NCI-H82 (cell line): ENCODE measurements around the gene ATG2B.

Source experiments
- DNase-seq: peaks from one replicate; lab custom pipeline; 2025; lab: John Stamatoyannopoulos, UW

ATG2B gene

DNA sequence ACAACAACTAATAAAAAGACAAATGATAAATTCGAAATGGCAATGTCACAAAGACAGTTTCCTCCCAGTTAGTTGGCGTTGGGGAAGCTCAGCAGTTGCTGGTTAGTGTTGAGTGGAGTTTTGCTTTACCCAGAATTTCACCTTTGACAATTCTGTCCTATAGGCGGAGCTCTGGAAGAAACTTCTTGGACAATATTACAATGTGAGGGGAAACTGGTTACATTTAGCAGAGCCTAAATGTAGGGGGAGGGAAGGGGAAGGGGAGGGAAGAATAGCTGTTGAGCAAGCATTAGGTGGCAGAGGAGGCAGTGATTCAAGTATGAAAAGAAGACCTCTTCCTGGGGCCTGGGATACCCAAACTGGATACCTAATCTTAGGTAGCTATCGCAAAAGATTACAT, 55.7 kb downstream of the ATG2B start:
- DNase-seq = no peak

DNA sequence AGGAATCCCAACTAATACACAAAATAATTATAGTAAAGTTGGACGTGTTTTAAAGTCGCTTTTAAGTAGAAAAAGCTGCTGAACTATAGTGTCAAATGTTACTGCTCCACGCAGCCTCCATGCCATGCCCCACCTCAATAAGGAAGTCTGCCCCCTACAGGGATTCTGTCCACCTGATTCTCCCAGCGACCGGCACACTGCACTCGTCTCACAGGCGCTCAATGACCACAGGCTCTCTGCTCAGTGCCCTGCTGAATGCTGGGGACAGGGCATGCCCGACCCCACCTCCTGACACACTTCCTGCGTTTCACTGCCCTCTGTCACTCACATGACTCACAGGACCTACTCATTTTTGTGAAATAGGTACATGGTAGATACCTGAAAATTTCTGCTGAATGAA, 58.2 kb downstream of the ATG2B start:
- peak; percentile 21 for DNase-seq

DNA sequence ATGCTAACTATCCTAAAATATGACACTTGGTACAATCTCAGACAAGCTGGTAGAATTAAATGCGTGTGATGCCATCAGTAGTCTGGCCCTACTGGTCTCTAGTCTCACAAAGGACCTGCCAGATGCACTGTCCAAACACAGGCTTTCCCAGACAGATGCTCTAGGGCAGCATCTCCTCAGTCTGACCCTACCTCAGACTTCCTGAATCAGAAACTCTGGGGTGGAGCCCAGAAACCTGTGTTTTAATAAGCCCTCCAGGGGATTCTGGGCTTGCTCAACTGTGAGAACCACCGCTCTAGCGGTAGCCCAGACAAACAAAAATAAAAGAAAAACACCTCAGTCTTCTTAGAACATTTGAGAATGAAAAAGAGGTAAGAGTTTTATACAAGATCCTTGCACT, 59.2 kb downstream of the ATG2B start:
- DNase-seq = no peak

DNA sequence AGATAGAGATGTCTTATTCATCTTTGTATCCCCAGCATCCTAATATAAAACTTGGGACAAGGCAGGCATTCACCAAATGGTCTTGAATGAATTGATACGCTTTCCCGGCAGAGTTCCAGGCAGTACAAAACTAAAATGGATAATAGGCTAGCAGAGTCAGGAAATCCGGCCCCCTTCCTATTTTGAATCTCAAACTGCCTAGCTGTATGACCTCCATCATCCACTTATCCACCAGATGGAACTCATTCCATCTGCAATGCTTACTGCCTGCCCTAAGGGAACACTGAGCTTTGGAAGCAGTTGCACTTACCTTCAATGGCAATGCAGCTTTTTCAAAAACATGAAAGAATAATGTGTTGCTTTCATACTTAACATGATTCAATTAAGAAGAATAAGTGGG, 63.7 kb downstream of the ATG2B start:
- DNase-seq = peak; percentile 28

DNA sequence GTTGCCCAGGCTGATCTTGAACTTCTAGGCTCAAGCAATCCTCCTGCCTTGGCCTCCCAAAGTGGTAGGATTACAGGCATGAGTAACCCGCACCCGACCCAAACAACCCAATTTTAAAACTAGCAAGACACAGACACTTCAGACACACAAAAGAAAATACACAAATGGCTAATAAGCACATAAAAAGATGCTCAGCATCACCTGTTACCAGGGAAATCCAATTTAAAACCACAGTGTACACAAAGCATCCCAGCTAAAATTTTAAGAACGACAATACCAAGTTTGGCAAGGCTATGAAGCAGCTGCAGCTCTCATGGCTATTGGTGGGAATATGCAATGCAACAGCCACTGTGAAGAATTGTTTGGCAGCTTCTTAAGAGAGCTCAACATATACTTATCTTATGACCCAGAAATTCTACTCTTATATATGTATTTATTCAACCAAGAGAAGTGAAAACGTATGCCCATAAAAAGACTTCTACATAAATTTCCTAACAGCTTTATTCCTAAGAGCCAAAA, 65.1 kb downstream of the ATG2B start:
- DNase-seq = no peak

DNA sequence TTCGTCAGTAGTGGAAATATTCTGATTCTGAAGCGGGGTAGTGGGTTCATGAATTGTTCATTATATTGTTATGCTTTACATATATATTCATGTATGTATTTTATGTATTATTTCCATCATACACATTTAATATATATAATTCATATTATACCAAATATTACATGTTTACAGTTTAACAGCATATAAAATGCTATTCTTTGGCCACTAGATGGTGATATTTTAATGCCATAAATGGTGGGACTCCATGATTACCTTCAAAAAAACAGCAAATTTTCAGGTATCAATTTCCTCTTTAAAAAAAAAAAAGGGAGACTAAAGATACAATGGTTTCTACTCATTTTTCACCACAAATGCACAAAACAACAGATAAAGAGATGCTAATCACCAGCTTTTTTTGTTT, 66.1 kb downstream of the ATG2B start:
- DNase-seq = no peak

DNA sequence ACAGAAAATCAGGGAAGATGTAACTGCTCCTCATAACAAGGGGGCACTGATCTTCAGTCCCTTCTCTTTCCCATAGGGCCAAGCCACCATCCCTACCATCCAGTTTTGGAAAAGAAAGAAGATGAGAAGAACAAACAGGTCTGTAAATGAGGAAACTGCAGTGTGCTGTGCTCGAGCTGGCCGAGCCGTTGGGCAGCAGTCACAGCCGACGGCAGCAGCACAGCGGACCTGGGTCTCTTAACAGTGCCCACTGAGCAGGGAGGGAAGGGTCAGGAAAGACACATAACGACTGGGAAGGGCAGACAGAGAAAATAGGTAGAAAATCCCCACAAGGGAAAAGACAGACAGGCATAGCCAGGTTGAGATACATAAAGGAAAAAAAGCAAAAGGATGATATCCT, 68.9 kb downstream of the ATG2B start:
- DNase-seq = no peak

DNA sequence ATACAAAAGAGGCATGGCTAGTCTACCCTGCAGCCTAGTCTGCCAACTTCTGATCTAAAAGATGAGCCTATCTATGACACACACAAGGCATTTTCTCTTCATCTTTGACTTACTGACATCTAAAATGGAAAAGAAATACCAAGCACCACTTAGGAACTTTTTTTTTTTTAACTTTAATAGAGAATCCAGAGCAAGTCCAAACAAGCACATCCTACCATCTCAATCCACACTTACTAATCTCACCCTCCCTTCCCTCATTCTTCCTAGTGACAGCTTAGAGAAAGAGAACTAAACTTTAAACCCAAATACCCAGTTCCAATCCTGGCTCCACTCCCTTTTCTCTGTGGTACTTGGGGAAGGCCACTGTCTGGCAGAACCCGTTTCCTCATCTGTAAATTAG, 75.3 kb downstream of the ATG2B start:
- no peak for DNase-seq

DNA sequence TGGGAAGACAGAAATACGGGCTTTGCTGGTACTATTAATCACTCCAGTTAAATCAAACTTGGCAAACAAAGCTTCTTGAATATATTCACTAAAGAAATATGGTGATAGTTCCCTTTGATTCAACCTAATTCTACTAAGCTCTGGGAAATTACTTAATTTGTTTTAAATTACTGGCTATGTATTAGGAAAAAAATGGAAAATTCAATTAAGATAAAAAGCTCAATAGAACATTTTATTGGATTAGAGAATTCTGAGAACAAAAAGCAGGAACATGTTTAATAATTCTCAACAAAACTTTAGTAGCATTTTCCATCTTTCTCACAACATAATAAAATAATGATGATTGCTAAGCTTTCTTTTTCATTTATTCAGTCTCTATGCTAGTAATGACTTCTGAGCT, 76.9 kb downstream of the ATG2B start:
- no peak for DNase-seq

DNA sequence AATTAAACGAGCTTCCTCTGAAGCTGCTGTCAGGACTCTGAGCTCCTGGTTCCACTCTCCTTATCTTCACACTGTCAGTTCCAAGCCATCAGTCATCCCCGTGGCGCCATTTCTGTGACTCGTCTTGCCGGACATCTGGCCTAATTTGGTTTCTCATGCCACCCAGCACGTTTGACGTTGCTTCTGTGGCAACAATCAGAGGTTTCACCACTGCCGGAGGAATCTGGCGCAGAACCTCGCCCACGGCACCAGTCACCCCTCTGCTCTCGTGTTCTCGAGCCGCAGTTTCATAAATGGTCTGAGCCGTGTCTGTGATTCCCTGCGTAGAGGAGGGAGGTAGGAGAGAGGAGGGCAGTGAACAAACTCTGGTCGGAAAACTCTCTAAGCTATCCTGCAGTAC, 77.5 kb downstream of the ATG2B start:
- DNase-seq = no peak

DNA sequence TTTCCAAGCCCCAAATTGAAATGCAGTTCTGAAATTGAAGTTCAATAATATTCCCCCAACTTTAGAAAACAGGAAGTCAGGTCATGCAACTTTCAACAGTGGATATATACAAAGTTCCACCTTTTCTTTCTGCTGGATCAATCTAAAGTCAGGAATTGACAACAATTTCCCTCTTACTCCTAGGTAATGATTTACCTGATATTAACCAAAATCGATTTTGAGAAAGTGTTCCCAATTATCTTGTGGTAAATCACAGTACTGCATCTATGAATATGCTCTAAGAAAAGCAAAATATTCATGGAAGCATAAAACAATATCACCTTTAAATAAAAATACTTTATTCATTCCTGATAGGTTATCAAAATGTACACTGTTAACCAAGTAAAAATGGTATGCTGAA, 78.7 kb downstream of the ATG2B start:
- DNase-seq = no peak

DNA sequence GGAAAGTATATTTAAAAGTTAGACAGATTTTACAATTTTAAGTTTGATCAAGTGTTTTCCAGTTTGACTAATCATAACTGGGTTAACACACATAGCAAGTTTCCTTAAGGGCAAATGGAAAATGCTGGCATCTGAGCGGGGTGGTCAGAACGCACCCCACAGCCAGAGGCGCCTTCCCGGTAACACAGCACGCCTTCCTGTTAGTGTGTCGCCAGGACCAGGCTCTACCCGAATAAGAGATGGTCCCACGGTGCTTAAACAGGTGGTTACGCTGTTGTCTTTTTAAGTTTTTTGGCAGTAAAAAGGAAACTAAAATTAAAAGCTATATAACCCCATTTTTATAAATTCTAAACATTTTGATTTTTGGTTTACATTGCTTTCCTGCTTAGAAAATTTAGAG, 79.1 kb downstream of the ATG2B start:
- no peak for DNase-seq

DNA sequence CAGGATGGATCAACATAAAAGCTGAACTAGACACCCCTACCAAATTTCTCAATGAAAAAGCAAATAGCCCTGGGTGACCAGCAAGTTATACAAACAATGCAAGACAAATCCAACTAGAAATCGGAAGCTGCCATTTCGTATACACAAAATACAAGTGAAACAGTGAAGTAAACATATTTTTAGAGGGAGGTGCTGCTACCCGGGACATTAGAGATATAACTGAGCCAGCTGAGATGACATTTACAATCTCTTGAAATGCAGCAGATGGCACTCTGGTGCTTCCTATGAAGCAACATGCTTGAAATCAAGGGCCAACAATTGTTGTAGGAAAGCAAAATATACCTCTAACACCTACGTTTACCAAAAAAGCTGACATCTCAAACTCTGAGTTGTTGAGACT, 81.7 kb downstream of the ATG2B start:
- DNase-seq = peak; percentile 5

DNA sequence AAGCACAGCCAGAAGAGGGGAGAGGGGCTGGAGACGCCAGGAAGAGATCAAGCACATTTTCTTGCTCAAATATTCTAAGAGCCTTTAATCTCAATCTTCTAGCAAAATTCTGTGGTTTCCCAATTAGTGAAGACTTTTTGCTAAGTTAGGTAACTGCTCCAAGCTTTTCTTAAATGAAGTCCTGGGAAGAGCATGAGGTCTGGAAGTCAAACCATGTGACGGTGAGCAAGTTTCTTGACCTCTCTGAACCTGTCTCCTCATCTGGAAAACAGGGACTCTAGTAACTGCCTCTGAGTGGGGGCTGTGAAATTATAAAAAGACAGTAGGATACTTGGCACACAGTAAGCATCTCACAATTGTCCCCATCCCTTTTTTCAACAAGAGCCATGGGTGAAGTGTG, 83.0 kb downstream of the ATG2B start:
- no peak for DNase-seq

DNA sequence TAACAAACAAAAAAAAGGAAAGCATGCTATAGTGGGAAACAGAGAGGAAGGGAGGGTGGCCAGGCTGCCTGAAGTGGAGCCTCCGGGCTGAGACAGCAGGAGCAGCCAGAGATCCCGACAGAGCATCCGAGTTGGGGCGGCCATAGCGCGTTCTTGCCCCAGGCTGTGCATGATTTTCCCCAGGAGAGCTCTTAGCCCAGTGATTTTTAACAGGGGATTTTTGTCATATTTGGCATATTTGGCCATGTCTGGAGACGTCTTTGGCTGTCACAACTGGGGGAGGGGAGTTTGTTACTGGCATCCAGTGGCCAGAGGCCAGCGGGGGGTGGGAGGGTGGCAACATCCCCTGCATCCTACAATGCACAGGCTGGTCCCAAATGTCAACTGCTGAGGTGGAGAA, 83.6 kb downstream of the ATG2B start:
- DNase-seq = no peak

DNA sequence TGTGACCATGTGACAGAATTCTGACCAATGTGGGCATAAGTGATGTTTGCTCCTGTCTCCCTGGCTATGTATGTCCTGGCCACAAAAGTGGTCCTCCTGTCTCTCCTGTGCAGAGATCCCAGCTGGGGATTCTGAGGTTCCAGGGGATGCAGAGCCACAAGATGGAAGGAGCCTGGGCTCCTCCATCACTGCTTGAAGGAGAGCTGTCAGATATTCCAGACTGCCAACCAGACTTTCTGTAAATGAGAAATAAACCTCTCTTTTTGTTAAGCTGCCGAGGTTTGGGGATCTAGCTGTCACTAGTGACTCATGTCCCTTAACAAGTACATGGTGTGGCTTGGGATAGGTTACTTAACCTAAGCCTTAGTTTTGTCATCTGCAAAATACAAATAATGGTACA, 85.3 kb downstream of the ATG2B start:
- no peak for DNase-seq

DNA sequence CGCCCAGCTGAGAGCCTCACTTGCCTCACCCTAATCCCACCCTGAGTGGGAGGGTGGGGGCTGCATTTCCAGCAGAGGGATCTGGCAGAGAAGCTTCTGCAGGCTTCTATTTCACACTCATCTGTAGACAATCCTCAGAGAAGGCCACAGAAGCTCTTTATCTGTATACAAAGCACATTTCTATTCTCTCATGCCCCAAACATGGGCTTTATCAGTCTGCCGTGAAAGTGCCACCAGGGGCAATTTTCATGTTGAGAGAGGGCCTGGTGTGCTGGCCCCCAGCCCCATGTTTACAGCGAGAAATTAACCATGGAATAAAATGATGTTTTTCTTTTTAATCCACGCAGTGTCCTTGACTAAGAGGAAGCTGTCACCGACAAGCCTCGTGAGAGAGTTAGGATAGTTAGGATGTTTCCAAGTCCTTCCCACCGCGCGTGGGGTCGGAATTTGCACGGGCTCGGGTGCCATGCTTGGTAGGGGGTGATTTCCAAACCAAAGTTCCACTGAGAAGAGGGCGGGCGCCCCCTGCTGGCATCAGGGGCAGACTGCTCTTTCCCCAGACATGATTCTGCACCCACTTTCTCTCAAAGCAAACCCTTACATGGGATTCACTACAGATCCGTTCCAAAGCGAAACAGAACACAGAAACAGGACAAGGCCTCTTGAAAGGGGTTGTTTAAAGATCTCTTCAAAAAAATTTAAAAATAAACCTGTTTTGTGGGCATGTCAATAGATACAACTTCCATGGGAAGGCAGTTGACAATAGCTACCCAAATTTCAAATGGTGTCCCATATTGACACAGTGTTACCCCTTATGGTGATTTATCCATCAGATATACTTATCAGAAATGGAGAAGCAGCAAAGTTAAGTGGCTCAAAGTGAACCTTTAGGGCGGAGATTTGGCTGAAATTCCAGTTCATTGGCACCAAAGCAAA, 87.7 kb downstream of the ATG2B start:
- peak; percentile 75 for DNase-seq

DNA sequence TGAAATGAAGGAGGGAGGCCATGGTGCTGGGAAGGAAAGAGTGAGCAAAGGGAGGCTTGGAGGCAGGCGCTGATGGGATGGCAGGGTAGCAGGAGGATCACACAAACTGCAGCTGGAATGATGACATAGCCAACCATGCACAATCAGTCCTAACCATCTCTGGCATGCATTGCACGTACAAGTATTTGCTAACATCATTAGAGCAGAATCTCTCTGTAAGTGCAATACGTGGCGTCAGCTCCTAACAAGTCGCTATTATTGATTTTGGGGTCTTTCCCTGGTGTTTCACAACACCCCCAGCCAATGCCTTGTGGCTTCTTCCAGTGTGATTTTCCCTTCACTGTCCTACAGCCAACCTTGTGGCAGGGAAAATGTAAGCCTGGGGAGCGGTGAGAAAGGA, 88.6 kb downstream of the ATG2B start:
- DNase-seq = no peak

DNA sequence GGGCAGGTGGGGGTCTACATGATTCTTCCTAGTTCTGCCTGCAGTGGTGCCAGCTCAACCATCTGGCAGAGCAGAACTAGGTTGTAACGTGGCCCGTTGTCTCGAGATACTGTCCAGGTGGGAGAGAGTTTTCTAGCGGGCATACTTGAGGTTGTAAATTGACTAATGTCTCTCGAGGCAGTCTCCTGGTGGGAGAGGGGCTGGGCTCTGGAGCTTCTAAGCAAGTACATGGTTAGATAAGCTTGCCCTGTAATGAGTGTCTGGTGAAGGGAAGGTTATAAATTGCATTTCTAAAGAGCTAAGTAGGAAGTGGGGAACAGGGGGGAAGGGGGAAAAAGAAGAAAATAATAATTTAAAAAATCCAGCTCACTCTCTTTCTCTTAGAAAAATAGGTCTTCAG, 89.0 kb downstream of the ATG2B start:
- DNase-seq = no peak

DNA sequence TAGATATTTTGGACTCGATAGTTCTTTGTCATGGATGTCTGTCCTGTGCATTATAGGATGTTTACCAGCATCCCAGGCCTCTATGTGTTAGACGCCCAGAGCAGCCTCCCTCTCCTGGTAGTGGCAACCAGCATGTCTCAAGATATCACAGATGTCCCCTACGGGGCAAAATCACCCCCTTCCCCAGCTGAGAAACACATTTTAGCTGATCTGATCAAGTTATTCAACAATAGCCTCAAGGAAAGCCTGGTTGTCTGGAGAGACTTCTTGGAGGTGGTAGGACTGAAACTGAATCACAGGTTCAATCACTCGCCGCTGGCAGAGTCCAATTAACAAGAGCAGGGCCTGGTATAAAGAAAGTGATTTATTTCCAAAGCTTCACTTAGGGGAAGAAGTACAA, 89.5 kb downstream of the ATG2B start:
- no peak for DNase-seq

DNA sequence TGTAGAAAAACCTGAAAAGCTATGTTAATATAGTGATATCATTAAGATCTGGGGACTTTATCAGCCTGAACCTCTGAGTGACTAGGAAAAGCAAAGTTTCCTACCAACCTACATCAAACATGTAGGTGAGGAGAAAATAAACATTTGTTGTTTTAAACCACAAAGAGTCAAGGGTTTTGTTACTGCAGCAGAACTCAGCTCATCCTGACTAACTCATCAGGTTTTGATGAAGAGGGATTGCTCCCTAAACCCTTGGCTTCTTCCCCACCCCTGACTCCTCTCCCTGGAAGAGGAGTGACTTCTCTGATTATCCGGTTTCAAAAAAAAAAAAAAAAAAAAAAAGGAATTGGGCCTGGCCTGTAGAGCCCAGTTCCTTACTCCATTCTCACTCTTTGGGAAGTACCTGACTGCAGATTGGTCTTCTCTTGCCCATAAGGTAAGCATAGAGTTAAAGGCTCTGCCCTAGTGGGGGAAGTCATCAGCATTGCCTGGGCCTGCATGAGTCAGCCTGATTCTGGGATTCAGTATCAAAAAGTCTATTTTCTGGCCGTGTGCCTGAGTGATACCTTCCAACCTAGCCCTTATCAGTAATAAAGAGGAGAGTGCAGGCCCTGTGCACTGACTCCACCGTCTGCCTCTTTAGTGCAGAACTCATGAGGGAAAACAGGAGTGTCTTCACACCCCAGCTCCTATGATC, 90.2 kb downstream of the ATG2B start:
- no peak for DNase-seq

DNA sequence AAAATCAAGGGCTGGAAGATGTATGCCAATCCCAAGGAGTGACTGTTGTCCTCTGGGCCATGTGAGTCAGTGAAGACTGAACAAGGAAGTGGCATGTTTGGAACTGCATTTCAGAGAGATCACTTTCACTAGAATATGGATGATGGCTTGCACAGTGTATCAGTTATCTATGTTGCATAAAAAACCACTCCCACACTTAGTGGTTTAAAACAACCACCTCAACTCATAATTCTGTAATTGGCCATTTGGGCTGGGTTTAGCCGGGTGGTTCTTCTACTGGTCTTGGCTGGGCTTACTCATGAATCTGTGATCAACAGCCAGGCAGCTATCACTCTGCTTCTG, 91.7 kb downstream of the ATG2B start:
- no peak for DNase-seq
